AG04449 (cell line): Measurements from ENCODE around the gene PPARA.
A peak's percentile ranks its signal among the peaks of the same experiment; 100 is the strongest.

Experiments used
- CTCF ChIA-PET: fragments of 350-600 bp; formaldehyde crosslinking; extraction: SDS; loops from one replicate; lab custom pipeline; 2021; ENCODE audit warnings: antibody characterized with exemption; lab: Yijun Ruan, JAX
- POLR2A ChIA-PET: fragments of 400-600, 350-600 bp; formaldehyde crosslinking; extraction: SDS; loops from one replicate; lab custom pipeline; 2020; ENCODE audit warnings: antibody characterized with exemption, inconsistent platforms; lab: Yijun Ruan, JAX
- DNase-seq: peaks from one replicate; pipeline ENCODE4 v3.0.0-alpha.2; 2010; ENCODE audit warnings: low read depth, low spot score
- H3K4me3 ChIP-seq: 2 replicates; pipeline ENCODE4 v1.5.1; 2011; ENCODE audit warnings: low read depth, mild to moderate bottlenecking, control low read depth, low read length
- TF ChIP-seq, protein P1 (sequence below): IDR thresholded peaks from one replicate; pipeline ENCODE4 v1.5.1; 2011; ENCODE audit warnings: mild to moderate bottlenecking, moderate library complexity, low read length, control low read depth, inconsistent platforms; ENCODE audit not compliant: insufficient read depth; ENCODE audit errors: missing control alignments

PPARA gene

DNA sequence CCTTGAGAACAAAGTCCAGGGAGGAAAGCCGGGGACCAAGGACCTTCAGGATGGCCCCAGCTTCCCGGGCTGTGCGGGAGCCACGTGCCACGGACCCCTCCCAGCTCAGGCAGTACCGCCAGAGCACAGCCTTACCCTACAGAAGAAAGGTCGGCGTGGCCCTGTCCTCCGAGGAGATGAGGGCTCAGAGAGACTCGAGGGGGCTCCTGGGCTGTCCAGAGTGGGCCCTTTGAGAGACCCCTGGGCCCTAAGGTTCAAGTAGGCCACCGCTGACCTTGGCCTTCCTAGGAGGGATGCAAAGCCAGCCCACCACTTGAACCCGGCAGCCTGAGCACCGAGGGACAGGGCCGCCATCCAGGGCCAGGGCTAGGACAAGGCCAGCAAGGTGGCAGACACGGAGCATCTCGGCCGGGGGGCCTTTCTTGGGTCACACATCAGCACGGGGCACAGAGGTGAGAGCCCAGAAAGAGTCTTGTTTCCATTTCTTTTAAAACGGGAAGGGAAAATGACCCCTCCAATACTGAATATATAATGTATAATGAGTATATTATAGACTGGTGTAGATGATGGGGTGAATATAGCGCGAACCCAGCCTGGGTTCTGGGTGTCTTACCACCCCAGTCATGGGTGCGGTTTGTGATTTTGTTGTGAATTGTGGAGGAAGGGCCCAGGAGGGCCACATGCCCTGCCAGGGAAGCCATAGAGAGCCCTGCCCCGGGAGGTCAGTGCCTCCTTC lies 34.4 kb upstream of the PPARA start:
- POLR2A ChIA-PET: interaction anchor here (2.0 to 3.6 kb wide), 2 partner anchors 110 to 119 kb away, joined by 9 to 21 read pairs; no protein-coding TSS in a partner anchor

DNA sequence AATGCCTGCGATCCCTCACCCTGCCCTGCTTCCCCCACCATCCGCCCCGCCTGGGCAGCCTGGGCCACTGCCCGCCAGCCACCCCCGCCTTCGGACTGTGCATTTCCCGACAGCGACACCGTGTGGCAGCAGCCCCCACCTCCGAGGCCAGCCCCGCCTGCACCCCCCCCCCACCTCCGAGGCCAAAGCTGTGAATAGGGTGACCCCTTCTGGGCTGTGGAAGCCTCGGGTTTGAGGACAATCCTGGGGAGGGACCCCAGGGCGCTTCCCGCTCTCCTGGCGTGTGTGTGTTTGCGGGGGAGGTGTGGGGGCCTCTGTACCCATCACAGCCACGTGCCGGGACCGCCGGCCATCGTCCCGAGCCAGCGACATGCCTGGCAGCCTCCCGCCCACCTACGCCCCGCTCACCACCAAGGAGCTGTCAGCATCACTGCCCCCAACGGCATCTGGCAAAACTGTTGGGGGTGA lies 33.8 kb upstream of the PPARA start:
- H3K4me3 ChIP-seq: no peak overlapping the region
- DNase-seq: no peak
- CTCF ChIA-PET: interaction anchor here (0.6 to 11.6 kb wide), 30 partner anchors 9 to 539 kb away, joined by 3 to 345 read pairs (median 5); no protein-coding TSS in a partner anchor
- POLR2A ChIA-PET: interaction anchor here (2.0 to 3.6 kb wide), 2 partner anchors 110 to 120 kb away, joined by 9 to 21 read pairs; no protein-coding TSS in a partner anchor
- TF ChIP-seq, protein P1, sequence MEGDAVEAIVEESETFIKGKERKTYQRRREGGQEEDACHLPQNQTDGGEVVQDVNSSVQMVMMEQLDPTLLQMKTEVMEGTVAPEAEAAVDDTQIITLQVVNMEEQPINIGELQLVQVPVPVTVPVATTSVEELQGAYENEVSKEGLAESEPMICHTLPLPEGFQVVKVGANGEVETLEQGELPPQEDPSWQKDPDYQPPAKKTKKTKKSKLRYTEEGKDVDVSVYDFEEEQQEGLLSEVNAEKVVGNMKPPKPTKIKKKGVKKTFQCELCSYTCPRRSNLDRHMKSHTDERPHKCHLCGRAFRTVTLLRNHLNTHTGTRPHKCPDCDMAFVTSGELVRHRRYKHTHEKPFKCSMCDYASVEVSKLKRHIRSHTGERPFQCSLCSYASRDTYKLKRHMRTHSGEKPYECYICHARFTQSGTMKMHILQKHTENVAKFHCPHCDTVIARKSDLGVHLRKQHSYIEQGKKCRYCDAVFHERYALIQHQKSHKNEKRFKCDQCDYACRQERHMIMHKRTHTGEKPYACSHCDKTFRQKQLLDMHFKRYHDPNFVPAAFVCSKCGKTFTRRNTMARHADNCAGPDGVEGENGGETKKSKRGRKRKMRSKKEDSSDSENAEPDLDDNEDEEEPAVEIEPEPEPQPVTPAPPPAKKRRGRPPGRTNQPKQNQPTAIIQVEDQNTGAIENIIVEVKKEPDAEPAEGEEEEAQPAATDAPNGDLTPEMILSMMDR: peak; percentile 76

More for the DNA sequence above, 34.4 kb upstream of the PPARA start:
- CTCF ChIA-PET: interaction anchor here (0.8 to 11.6 kb wide), 14 partner anchors 9 to 202 kb away, joined by 3 to 345 read pairs (median 6); partner anchors contain the start of gene WNT7B
- no peak overlapping the region for H3K4me3 ChIP-seq
- DNase-seq: no peak
- TF ChIP-seq, protein P1: no peak

DNA sequence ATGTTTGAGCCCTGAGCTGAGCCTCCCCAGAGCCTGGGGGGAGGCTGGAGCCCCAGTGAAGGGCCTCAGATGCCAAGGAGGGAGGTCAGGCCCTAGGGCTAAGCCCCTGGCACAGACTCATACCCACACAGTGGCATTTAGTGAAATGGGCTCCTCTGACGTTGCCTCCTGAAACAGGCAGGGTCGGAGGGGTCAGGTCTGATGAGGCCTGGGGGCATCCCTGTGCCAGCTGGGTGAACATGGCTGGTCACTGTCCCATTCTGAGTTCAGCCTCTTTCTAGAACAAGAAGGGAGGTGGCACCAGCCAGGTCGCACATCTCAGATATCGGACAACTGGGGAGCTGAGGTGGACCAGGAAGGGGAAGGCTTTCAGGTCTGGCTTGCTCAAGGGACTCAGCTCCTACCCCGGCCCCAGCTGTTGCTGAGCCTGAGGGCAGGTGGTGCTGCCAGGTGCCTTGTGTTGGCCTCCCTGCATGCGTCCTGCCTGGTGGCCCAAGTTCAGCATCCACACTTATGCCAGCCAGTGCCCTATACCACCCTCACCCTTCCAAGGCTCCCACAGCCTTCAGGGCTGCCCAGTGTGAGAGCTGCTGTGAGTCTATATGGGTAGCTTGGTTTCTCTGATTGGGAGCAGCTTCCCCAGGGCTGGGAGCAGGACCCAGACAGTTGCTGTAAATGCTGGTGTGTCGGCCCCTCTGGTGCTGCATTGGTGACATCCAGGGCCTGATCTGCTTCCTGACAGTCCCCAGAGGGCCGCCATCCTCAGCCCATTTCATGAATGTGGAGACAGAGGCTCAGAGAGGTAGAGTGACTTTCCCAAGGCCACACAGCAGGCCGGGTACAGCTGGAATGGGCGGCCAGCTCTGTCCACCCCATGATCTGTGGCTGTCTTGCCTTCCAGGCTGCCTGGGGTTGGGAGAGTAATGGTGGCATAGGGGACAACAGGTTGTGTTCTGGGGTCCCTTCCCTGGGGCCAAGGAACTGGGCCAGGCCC lies 32.8 kb upstream of the PPARA start:
- TF ChIP-seq, protein P1: no peak
- ChIA-PET CTCF (interaction anchor here (0.6 to 11.6 kb wide), 31 partner anchors 8 to 540 kb away, joined by 3 to 345 read pairs (median 5); no protein-coding TSS in a partner anchor), POLR2A (interaction anchor here (1.5 to 3.6 kb wide), 3 partner anchors 43 to 121 kb away, joined by 5 to 21 read pairs (median 9); no protein-coding TSS in a partner anchor)
- no peak for DNase-seq
- no peak overlapping the region for H3K4me3 ChIP-seq

DNA sequence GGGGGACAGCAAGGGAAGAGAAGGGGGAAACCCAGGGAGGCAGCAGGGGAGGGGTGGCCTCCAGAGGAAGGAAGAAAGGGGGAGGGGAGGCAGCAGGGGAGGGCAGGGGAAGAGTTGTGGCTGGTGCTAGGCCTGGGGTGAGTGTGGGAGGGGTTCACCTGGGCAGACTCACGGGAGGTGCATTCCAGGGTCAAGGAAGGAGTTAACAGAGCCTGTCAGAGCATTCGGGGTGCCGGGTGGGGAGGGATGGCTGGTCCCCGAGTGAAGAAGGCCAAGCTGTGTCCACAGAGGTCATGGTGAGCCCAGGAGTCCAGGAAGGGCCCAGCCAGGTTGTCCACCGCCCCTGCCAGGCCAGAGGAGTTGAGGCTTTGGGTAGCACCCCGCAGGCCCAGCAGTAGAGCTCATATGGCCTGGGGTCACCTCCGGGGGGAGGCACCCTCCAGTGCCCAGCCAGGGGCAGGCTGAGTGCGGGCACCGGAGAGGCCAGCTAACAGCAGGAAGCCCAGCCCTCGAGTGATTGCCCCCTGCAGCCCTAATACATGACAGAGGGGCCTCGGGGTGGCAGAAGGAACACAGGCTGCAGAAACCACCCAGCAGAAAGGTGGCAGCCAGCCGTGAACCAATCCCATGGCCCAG lies 31.1 kb upstream of the PPARA start:
- DNase-seq: no peak
- no peak overlapping the region for H3K4me3 ChIP-seq
- ChIA-PET POLR2A (interaction anchor here (1.0 kb wide), 1 partner anchor 29 kb away, joined by 3 read pairs; no protein-coding TSS in a partner anchor), CTCF (interaction anchor here (0.8 to 11.6 kb wide), 5 partner anchors 107 to 197 kb away, joined by 3 to 345 read pairs (median 5); no protein-coding TSS in a partner anchor)
- TF ChIP-seq, protein P1: no peak

DNA sequence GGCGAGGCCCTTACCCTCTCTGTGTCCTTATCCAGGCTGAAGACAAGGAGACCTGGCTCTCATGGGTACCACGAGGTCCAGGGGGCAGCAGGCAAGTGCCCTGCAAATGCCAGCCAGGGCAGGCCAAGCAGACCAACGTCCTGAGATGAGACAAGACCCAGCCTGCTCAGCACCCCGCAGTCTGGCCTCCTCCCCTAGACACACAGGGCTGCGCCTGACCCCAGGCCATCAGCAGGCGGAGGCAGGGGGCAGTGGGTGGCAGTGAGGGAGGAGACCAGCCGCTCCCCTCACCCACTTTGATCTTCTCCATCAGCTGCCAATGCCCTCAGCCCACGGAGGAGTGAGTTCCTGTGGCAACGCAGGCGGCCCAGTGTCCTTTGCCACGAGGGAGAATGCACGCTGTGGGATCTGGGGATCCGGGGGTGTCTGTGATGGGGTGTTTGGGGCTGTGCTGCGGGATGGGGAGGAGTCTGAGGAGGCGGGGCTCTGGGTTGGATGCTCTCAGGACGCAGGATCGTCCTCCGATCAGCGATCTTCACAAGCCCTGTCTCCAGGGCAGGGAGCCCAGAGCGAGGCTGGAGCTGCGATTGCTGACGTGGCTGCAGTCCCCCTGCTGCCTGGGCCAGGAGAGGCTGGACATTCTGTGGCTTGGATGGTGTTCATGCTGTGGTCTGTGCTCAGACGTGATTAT lies 30.5 kb upstream of the PPARA start:
- H3K4me3 ChIP-seq: no peak overlapping the region
- TF ChIP-seq, protein P1: no peak
- DNase-seq: no peak
- ChIA-PET POLR2A (interaction anchor here (1.1 kb wide), 1 partner anchor 124 kb away, joined by 3 read pairs; no protein-coding TSS in a partner anchor), CTCF (interaction anchor here (0.7 to 11.6 kb wide), 7 partner anchors 108 to 218 kb away, joined by 3 to 345 read pairs (median 68); no protein-coding TSS in a partner anchor)
